Measurements from ENCODE around the gene ZEB2.

- TF ChIP-seq, protein P1, sequence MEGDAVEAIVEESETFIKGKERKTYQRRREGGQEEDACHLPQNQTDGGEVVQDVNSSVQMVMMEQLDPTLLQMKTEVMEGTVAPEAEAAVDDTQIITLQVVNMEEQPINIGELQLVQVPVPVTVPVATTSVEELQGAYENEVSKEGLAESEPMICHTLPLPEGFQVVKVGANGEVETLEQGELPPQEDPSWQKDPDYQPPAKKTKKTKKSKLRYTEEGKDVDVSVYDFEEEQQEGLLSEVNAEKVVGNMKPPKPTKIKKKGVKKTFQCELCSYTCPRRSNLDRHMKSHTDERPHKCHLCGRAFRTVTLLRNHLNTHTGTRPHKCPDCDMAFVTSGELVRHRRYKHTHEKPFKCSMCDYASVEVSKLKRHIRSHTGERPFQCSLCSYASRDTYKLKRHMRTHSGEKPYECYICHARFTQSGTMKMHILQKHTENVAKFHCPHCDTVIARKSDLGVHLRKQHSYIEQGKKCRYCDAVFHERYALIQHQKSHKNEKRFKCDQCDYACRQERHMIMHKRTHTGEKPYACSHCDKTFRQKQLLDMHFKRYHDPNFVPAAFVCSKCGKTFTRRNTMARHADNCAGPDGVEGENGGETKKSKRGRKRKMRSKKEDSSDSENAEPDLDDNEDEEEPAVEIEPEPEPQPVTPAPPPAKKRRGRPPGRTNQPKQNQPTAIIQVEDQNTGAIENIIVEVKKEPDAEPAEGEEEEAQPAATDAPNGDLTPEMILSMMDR (IDR thresholded peaks at IDR 0.05; ENCODE audit: borderline replicate concordance, extremely low read depth, low read length, poor library complexity, severe bottlenecking): no peak
- TF ChIP-seq EZH2 (IDR thresholded peaks at IDR 0.05; ENCODE audit: borderline replicate concordance, low read depth, low read length, severe bottlenecking): no peak
These were observed 57.7 kb downstream of the ZEB2 start for GRCh38 chr2:144462266-144462665.
